AG20443 (cell line): ENCODE data around the gene PSTPIP2.
"Not testable (repeated sequence)": the region's sequence is repeated elsewhere in the genome, so short reads cannot be mapped to it uniquely, and the experiment has no call there.

Experiments
- DNase-seq: peaks from one replicate; pipeline ENCODE4 v3.0.0; 2012; ENCODE audit warnings: low spot score, mixed read lengths

PSTPIP2 gene

GRCh38 chr18:45981821-45982220, 90.2 kb downstream of the PSTPIP2 start:
- no peak for DNase-seq

- no peak for DNase-seq
Observed at GRCh38 chr18:45980229-45980628, 91.8 kb downstream of the PSTPIP2 start.

GRCh38 chr18:45978084-45978483, 94.0 kb downstream of the PSTPIP2 start:
- DNase-seq = no peak

GRCh38 chr18:45976974-45977373, 95.1 kb downstream of the PSTPIP2 start:
- no peak for DNase-seq

GRCh38 chr18:45976566-45976965, 95.5 kb downstream of the PSTPIP2 start:
- DNase-seq = peak; percentile 26

- peak; percentile 64 for DNase-seq
Observed at GRCh38 chr18:45974088-45974536, 97.9 kb downstream of the PSTPIP2 start.

GRCh38 chr18:45967007-45967706, 104.9 kb downstream of the PSTPIP2 start, which contains the start of gene EPG5:
EPG5 (minus strand) TSS chr18:45967329; CDS start chr18:45967239, 90 bp downstream.
- peak; percentile 95 for DNase-seq

- DNase-seq = not testable (repeated sequence)
Observed at GRCh38 chr18:45964913-45965312, 107.1 kb downstream of the PSTPIP2 start.

GRCh38 chr18:45962866-45963265, 109.2 kb downstream of the PSTPIP2 start:
- DNase-seq = peak; percentile 43

- DNase-seq = peak; percentile 26
Observed at GRCh38 chr18:45962461-45962860, 109.6 kb downstream of the PSTPIP2 start.

- not testable (repeated sequence) for DNase-seq
Observed at GRCh38 chr18:45959484-45959883, 112.6 kb downstream of the PSTPIP2 start.

GRCh38 chr18:45958730-45959129, 113.3 kb downstream of the PSTPIP2 start:
- DNase-seq = no peak

- no peak for DNase-seq
Observed at GRCh38 chr18:45958027-45958426, 114.0 kb downstream of the PSTPIP2 start.

GRCh38 chr18:45957100-45957499, 115.0 kb downstream of the PSTPIP2 start:
- DNase-seq = peak; percentile 57

- peak; percentile 81 for DNase-seq
Observed at GRCh38 chr18:45954070-45954934, 117.8 kb downstream of the PSTPIP2 start.

GRCh38 chr18:45951016-45951714, 120.9 kb downstream of the PSTPIP2 start:
- DNase-seq = no peak

GRCh38 chr18:45945669-45946068, 126.4 kb downstream of the PSTPIP2 start:
- DNase-seq = no peak

GRCh38 chr18:45940724-45941123, 131.3 kb downstream of the PSTPIP2 start:
- DNase-seq = no peak

- no peak for DNase-seq
Observed at GRCh38 chr18:45939236-45939635, 132.8 kb downstream of the PSTPIP2 start.

- DNase-seq = no peak
Observed at GRCh38 chr18:45938488-45938935, 133.5 kb downstream of the PSTPIP2 start.

GRCh38 chr18:45935591-45936335, 136.3 kb downstream of the PSTPIP2 start:
- peak; percentile 52 for DNase-seq
